GM12874 (cell line): ENCODE measurements around the gene TRIO.

ENCODE experiments used
- CTCF ChIP-seq: IDR thresholded peaks from 2 replicates; pipeline ENCODE4 v1.5.1; 2011; ENCODE audit warnings: low read depth, mild to moderate bottlenecking, control low read depth, low read length, moderate library complexity; ENCODE audit not compliant: insufficient read depth

The TRIO gene

GRCh38 chr5:14507156-14507941 is 364.2 kb downstream of the TRIO start:
- no peak for TF ChIP-seq CTCF

DNA sequence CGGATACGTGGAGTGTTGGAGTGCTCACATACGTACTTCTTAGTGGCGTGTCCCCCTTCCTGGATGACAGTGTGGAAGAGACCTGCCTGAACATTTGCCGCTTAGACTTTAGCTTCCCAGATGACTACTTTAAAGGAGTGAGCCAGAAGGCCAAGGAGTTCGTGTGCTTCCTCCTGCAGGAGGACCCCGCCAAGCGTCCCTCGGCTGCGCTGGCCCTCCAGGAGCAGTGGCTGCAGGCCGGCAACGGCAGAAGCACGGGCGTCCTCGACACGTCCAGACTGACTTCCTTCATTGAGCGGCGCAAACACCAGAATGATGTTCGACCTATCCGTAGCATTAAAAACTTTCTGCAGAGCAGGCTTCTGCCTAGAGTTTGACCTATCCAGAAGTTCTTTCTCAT is 364.9 kb downstream of the TRIO start:
- no peak for TF ChIP-seq CTCF

DNA sequence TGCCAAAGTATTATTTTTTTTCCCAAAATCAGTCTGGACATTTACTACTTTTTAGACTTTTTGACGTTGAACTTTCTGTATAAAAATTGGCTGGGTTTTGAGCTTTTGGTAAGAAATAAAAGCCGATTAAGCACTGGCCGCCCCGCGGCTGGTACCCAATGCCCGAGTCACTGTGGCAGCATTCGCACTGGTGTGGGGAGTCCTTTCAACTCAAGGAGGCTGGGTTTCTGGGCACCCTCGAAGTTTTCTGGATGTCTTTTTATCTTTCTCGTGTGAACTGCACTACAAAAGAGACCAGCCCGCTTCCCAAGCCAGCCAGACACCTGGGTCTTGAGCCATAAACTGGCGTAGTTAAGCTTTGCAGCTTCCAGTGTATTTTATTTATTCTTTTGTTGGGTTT is 366.4 kb downstream of the TRIO start:
- no peak for TF ChIP-seq CTCF

DNA sequence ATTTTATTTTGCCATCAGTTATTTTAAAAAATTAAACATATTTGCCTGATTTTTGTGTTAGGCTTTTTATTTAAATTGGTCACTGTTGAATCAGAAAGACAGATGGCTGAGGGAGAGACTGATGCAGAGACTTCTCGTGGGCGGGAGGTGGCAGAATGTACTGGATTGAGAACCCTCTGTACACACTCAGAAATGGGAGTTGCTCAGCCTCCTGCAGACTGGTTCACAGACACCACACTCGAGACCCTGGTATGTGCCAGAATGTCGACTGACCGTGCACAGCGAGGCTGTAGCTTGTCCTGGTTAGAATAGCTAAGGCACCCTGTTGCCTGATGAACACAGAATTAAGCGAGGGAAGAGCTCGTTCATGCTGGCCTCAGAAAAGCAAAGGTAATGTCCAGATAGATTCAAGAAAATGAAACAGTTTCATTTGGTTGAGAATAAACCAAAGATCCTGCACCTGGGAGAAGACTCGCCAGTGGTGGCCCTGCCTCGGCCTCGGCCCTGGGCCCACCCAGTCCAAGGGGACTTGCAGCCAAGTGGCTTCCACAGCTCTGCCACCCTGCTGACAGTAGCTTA is 367.1 kb downstream of the TRIO start:
- no peak for TF ChIP-seq CTCF

- no peak for TF ChIP-seq CTCF
Observed at GRCh38 chr5:14510880-14511279, 367.7 kb downstream of the TRIO start.

GRCh38 chr5:14512574-14512973 is 369.4 kb downstream of the TRIO start:
- no peak for TF ChIP-seq CTCF

DNA sequence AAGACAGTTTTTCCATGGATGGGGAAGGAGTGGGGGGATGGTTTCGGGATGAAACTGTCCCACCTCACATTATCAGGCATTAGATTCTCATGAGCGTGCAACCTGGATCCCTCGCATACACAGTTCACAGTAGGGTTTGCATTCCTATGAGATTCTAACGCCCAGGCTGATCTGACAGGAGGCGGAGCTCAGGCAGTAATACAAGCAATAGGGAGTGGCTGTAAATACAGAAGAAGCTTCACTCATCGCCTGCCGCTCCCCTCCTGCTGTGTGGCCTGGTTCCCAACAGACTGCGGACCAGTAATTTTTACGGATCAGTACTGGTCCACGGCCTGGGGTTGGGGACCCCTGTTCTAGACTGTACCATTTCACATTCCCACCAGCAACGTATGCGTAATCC is 370.1 kb downstream of the TRIO start:
- TF ChIP-seq CTCF, result no peak
